WTC11 (cell line): ENCODE measurements around the gene SNAPC4.

ENCODE experiments used
- CREB1 ChIP-seq: sonication (generic); formaldehyde crosslinking; IDR thresholded peaks from 2 replicates; pipeline ENCODE4 v1.8.0; 2023; ENCODE audit warnings: mild to moderate bottlenecking, missing genetic modification reagents
- E2F1 ChIP-seq: sonication (generic); formaldehyde crosslinking; IDR thresholded peaks from 2 replicates; pipeline ENCODE4 v1.8.0; 2022; ENCODE audit warnings: mild to moderate bottlenecking, missing genetic modification reagents
- E2F5 ChIP-seq: sonication (generic); formaldehyde crosslinking; IDR thresholded peaks from 2 replicates; pipeline ENCODE4 v1.8.1; 2022; ENCODE audit warnings: mild to moderate bottlenecking, moderate library complexity, missing genetic modification reagents
- ELF4 ChIP-seq: sonication (generic); formaldehyde crosslinking; IDR thresholded peaks from 2 replicates; pipeline ENCODE4 v1.8.1; 2022; ENCODE audit warnings: low read depth, mild to moderate bottlenecking, moderate library complexity, missing genetic modification reagents
- KAT7 ChIP-seq: sonication (generic); formaldehyde crosslinking; IDR thresholded peaks from 2 replicates; pipeline ENCODE4 v1.8.1; 2023; ENCODE audit warnings: missing genetic modification reagents, mild to moderate bottlenecking, borderline replicate concordance
- MAX ChIP-seq: sonication (generic); formaldehyde crosslinking; IDR thresholded peaks from 2 replicates; pipeline ENCODE4 v1.8.0; 2022; ENCODE audit warnings: mild to moderate bottlenecking, missing genetic modification reagents
- PREB ChIP-seq: sonication (generic); formaldehyde crosslinking; IDR thresholded peaks from 2 replicates; pipeline ENCODE4 v1.8.1; 2022; ENCODE audit warnings: mild to moderate bottlenecking, missing genetic modification reagents, moderate library complexity, borderline replicate concordance
- TCF7 ChIP-seq: sonication (generic); formaldehyde crosslinking; IDR thresholded peaks from 2 replicates; pipeline ENCODE4 v1.8.0; 2022; ENCODE audit warnings: mild to moderate bottlenecking, low read depth, missing genetic modification reagents, moderate library complexity
- TEAD4 ChIP-seq: sonication (generic); formaldehyde crosslinking; IDR thresholded peaks from 2 replicates; pipeline ENCODE4 v1.8.0; 2022; ENCODE audit warnings: mild to moderate bottlenecking, missing genetic modification reagents
- TP53 ChIP-seq: sonication (generic); formaldehyde crosslinking; IDR thresholded peaks from 2 replicates; pipeline ENCODE4 v1.8.1; 2023; ENCODE audit warnings: mild to moderate bottlenecking, missing genetic modification reagents
- ZNF512 ChIP-seq: sonication (generic); formaldehyde crosslinking; IDR thresholded peaks from 2 replicates; pipeline ENCODE4 v1.8.1; 2022; ENCODE audit warnings: missing genetic modification reagents, borderline replicate concordance
- TF ChIP-seq, protein P1 (sequence below): fragments of 200-600 bp; IDR thresholded peaks from 2 replicates; pipeline ENCODE4 v1.8.0; 2022; ENCODE audit warnings: antibody characterized with exemption
- TF ChIP-seq, protein P2 (sequence below): sonication (generic); formaldehyde crosslinking; IDR thresholded peaks from 2 replicates; pipeline ENCODE4 v1.8.1; 2023; ENCODE audit warnings: mild to moderate bottlenecking, missing genetic modification reagents, moderate library complexity
- TF ChIP-seq, protein P3 (sequence below): sonication (generic); formaldehyde crosslinking; IDR thresholded peaks from 2 replicates; pipeline ENCODE4 v1.8.1; 2023; ENCODE audit warnings: mild to moderate bottlenecking, missing genetic modification reagents, moderate library complexity

- TF ChIP-seq TCF7 = no peak
- TF ChIP-seq, protein P1, sequence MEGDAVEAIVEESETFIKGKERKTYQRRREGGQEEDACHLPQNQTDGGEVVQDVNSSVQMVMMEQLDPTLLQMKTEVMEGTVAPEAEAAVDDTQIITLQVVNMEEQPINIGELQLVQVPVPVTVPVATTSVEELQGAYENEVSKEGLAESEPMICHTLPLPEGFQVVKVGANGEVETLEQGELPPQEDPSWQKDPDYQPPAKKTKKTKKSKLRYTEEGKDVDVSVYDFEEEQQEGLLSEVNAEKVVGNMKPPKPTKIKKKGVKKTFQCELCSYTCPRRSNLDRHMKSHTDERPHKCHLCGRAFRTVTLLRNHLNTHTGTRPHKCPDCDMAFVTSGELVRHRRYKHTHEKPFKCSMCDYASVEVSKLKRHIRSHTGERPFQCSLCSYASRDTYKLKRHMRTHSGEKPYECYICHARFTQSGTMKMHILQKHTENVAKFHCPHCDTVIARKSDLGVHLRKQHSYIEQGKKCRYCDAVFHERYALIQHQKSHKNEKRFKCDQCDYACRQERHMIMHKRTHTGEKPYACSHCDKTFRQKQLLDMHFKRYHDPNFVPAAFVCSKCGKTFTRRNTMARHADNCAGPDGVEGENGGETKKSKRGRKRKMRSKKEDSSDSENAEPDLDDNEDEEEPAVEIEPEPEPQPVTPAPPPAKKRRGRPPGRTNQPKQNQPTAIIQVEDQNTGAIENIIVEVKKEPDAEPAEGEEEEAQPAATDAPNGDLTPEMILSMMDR = no peak
- no peak for TF ChIP-seq MAX
- no peak for TF ChIP-seq ZNF512 (CRISPR knock-in tag)
- no peak for TF ChIP-seq TP53 (CRISPR knock-in tag)
- TF ChIP-seq ELF4 = no peak
- no peak for TF ChIP-seq KAT7 (CRISPR knock-in tag)
- TF ChIP-seq E2F5 (CRISPR knock-in tag) = no peak
- TF ChIP-seq, protein P2, sequence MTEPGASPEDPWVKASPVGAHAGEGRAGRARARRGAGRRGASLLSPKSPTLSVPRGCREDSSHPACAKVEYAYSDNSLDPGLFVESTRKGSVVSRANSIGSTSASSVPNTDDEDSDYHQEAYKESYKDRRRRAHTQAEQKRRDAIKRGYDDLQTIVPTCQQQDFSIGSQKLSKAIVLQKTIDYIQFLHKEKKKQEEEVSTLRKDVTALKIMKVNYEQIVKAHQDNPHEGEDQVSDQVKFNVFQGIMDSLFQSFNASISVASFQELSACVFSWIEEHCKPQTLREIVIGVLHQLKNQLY (CRISPR knock-in tag) = no peak
- no peak for TF ChIP-seq E2F1 (CRISPR knock-in tag)
- TF ChIP-seq TEAD4 (CRISPR knock-in tag) = no peak
- no peak for TF ChIP-seq PREB (CRISPR knock-in tag)
- TF ChIP-seq, protein P3, sequence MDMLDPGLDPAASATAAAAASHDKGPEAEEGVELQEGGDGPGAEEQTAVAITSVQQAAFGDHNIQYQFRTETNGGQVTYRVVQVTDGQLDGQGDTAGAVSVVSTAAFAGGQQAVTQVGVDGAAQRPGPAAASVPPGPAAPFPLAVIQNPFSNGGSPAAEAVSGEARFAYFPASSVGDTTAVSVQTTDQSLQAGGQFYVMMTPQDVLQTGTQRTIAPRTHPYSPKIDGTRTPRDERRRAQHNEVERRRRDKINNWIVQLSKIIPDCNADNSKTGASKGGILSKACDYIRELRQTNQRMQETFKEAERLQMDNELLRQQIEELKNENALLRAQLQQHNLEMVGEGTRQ (CRISPR knock-in tag) = no peak
- TF ChIP-seq CREB1 (CRISPR knock-in tag) = no peak
These were observed 5.5 kb upstream of the SNAPC4 start for GRCh38 chr9:136405481-136405880.
